ENCODE data around the gene CDH13. TPM values are rescaled to one million over a fixed set of nuclear protein-coding genes. Genes with fewer than 3 reads are reported as not detected.

CDH13 gene
- total RNA-seq, 4 donors from 2014 or later: 6.4 to 19.7 (median 11.7) TPM

DNA sequence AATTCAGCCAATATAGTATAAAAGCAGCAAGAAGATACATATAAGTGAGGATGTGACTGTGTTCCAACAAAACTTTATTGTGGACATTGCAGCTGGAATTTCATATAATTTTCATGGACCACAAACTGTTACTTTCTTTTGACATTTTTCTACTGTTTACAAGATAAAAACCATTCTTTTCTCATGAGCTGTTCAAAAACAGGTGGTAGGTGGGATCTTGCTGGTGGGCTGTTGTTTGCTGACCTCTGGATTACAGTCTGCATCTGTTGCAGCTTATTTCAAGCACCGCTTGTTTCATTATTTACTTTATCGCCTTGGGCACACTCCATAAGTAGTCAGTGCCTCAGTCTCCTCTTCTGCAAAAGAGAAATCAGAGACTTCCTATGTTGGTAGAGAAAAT lies 99.5 kb downstream of the CDH13 start:
- TF ChIP-seq, protein P1, sequence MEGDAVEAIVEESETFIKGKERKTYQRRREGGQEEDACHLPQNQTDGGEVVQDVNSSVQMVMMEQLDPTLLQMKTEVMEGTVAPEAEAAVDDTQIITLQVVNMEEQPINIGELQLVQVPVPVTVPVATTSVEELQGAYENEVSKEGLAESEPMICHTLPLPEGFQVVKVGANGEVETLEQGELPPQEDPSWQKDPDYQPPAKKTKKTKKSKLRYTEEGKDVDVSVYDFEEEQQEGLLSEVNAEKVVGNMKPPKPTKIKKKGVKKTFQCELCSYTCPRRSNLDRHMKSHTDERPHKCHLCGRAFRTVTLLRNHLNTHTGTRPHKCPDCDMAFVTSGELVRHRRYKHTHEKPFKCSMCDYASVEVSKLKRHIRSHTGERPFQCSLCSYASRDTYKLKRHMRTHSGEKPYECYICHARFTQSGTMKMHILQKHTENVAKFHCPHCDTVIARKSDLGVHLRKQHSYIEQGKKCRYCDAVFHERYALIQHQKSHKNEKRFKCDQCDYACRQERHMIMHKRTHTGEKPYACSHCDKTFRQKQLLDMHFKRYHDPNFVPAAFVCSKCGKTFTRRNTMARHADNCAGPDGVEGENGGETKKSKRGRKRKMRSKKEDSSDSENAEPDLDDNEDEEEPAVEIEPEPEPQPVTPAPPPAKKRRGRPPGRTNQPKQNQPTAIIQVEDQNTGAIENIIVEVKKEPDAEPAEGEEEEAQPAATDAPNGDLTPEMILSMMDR (IDR thresholded peaks at IDR 0.05; ENCODE audit: low read depth): no peak

DNA sequence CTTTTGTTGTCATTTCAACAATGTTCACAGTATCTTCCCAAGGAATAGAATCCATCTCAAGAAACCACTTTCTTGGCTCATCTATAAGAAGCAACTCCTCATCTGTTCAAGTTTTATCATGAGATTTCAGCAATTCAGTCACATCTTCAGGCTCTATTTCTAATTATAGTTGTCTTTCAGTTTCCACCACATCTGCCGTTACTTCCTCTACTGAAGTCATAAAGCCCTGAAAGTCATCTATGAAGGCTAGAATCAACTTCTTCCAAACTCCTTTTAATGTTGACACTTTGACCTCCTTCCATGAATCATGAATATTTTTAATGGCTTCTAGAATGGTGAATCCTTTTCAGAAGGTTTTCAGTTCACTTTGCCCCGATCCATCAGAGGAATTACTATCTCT lies 102.1 kb downstream of the CDH13 start:
- TF ChIP-seq, protein P1 (IDR thresholded peaks at IDR 0.05; ENCODE audit: low read depth): no peak

DNA sequence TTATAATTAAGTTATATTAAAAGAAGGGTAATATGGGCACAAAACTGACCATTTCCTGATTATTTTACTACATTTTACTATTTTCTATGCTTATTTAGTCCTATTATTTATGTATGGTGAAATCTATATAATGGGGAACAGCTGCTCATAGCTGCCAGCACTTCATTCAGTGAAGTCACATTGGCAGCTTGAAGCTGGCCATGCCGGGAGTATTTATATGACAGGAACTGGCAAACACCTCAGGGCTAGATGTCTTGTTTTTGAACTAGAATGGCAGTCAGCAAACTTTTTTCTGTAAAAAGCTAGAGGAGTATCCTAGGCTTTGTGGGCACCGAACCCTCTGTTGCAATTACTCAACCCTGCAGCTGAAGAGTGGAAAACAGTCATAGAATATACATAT lies 104.1 kb downstream of the CDH13 start:
- TF ChIP-seq, protein P1 (IDR thresholded peaks at IDR 0.05; ENCODE audit: low read depth): no peak

DNA sequence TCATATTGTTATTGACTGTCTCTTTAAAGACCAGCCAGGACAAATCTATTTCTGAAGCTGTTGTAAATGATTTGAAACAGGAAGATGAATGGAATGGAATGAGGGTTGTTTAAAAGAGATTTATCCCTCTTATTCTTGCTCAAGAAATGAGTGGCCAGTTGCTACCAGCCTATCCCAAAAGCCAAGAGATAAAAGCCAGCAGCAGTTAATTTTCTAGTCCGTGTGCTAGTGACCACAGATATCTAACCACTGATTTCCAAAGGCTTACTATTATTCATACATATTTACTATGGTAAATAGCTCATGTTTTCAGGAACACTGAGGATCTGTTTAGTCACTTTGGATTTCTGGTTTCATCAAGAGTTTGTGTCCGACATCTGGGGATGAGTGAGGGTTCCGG lies 105.7 kb downstream of the CDH13 start:
- TF ChIP-seq, protein P1 (IDR thresholded peaks at IDR 0.05; ENCODE audit: low read depth): no peak

DNA sequence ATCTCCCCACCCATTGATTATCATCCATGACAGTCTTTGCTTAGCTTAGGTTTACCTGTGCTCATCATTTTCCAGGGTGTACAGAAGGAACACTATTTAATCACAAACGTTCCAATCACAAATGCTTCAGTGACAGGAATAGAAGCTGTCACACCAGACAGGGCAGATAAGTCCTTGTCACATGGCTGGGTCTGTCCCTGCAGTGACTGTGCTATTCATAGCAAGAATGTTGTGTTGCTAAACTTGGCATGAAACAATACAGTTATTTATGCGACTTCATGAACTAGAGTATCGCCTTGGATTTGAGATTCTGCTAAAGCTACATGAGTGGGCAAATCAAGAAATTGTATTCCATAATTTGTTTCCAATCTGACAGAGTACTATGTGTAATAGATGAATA lies 108.4 kb downstream of the CDH13 start:
- TF ChIP-seq, protein P1 (IDR thresholded peaks at IDR 0.05; ENCODE audit: low read depth): no peak

DNA sequence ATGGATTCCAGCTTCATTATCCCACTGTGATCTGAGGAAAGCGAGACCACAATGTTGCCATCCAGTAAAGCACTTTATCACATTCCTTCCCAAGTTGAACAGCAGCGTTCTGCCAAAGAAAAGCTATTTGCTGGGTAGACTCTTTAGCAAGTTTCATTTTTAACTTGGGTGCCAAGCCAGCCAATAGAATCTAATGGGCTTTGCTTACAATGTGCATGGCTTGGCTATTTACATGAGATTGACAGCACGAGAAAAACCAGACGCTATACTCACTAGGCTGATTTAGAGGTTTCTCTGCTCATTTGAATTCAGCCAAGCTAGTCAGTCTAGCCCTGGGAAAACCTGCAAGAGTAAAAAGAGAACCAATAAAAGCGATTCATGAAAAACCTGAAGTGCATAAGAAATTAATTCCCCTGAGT lies 108.9 kb downstream of the CDH13 start:
- TF ChIP-seq, protein P1 (IDR thresholded peaks at IDR 0.05; ENCODE audit: low read depth): no peak

DNA sequence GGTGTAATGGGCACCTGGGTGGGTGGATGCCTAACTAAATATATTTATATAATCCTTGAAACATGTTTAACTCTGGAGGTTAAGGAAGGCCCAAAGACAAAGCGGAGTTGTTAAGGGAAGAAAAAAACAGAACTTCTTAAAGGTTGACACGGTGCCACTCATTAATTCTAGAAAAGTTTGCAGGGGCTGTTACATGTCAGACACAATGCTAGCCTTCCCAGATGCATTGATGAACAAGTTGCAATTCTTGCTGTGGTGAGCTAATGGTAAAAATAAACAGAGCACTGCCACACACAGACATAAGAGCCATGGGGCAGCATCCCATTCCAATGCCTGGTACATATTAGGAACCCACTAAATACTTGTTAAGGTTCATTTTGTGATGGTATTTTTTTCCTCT lies 109.5 kb downstream of the CDH13 start:
- TF ChIP-seq, protein P1 (IDR thresholded peaks at IDR 0.05; ENCODE audit: low read depth): no peak
